ENCODE measurements around the gene WDR27. TPM values are rescaled to one million over a fixed set of nuclear protein-coding genes. Genes with fewer than 3 reads are reported as not detected.
A peak's percentile ranks its signal among the peaks of the same experiment; 100 is the strongest.

Gene WDR27
- polyA plus RNA-seq, 1 donor from 2014 or later, result 35.8 TPM

DNA sequence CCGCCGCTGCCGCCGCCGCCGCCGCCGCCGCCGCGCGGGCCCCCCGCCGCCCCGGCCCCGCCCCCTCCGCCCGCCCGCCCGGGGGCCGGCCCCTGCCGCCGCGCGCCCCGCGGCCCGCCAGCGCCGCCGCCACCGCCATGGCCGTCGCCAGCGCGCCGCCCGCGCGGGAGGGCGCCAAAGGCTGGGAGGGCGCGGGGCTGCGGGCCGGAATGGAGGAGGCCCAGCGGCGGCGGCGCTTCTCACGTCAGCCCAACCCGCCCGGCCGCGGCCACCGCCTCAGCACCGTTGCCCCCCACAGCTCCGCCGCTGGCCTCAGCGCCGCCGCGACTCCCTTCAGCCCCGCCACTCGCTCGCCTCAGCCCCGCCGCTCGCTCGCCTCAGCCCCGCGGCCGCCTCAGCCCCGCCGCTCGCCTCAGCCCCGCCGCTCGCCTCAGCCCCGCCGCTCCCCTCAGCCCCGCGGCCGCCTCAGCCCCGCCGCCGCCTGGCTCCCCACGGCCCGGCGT, 22.2 kb upstream of the WDR27 start:
- Histone ChIP-seq H3K27ac (ENCODE audit: low read length) (no peak overlapping the region), H2AFZ (ENCODE audit: low read depth, low read length) (no peak overlapping the region), H3K9me3 (ENCODE audit: low read length) (no peaks in the 10 kb centered on the region), H4K20me1 (ENCODE audit: insufficient read depth) (peaks cover 10% of the 10 kb centered on the region), H3K79me2 (replicated peaks; ENCODE audit: insufficient read depth, low read length) (peaks cover 58% of the 10 kb centered on the region), H3K36me3 (ENCODE audit: insufficient read depth, low read length) (no peaks in the 10 kb centered on the region), H3K9ac (ENCODE audit: low read length) (peak overlapping the region; percentile 71), H3K4me3 (ENCODE audit: low read length) (peak overlapping the region; percentile 41), H3K27me3 (ENCODE audit: insufficient read depth, low read depth, low read length) (no peaks in the 10 kb centered on the region), H3K4me2 (ENCODE audit: low read length) (no peak overlapping the region), H3K9me2 (ENCODE audit: insufficient read depth, low read length) (no peaks in the 10 kb centered on the region), H3F3A (ENCODE audit: insufficient read depth, low read length, poor library complexity, severe bottlenecking) (peaks cover 9% of the 10 kb centered on the region)
- TF ChIP-seq SMC3 (conservative IDR thresholded peaks at IDR 0.05; ENCODE audit: poor library complexity), result no peak
- TF ChIP-seq, protein P1, sequence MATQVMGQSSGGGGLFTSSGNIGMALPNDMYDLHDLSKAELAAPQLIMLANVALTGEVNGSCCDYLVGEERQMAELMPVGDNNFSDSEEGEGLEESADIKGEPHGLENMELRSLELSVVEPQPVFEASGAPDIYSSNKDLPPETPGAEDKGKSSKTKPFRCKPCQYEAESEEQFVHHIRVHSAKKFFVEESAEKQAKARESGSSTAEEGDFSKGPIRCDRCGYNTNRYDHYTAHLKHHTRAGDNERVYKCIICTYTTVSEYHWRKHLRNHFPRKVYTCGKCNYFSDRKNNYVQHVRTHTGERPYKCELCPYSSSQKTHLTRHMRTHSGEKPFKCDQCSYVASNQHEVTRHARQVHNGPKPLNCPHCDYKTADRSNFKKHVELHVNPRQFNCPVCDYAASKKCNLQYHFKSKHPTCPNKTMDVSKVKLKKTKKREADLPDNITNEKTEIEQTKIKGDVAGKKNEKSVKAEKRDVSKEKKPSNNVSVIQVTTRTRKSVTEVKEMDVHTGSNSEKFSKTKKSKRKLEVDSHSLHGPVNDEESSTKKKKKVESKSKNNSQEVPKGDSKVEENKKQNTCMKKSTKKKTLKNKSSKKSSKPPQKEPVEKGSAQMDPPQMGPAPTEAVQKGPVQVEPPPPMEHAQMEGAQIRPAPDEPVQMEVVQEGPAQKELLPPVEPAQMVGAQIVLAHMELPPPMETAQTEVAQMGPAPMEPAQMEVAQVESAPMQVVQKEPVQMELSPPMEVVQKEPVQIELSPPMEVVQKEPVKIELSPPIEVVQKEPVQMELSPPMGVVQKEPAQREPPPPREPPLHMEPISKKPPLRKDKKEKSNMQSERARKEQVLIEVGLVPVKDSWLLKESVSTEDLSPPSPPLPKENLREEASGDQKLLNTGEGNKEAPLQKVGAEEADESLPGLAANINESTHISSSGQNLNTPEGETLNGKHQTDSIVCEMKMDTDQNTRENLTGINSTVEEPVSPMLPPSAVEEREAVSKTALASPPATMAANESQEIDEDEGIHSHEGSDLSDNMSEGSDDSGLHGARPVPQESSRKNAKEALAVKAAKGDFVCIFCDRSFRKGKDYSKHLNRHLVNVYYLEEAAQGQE (IDR thresholded peaks at IDR 0.05; ENCODE audit: borderline replicate concordance), result no peak
- TF ChIP-seq EZH2 (IDR thresholded peaks at IDR 0.05; ENCODE audit: borderline replicate concordance, insufficient read depth, low read length, poor library complexity, severe bottlenecking), result no peak
- no peak for TF ChIP-seq EP300 (conservative IDR thresholded peaks at IDR 0.05; ENCODE audit: poor library complexity, severe bottlenecking)
- no peak for TF ChIP-seq TAF1 (IDR thresholded peaks at IDR 0.05; ENCODE audit: low read depth)
- TF ChIP-seq POLR2AphosphoS5 (IDR thresholded peaks at IDR 0.05), result no peak
- TF ChIP-seq, protein P2, sequence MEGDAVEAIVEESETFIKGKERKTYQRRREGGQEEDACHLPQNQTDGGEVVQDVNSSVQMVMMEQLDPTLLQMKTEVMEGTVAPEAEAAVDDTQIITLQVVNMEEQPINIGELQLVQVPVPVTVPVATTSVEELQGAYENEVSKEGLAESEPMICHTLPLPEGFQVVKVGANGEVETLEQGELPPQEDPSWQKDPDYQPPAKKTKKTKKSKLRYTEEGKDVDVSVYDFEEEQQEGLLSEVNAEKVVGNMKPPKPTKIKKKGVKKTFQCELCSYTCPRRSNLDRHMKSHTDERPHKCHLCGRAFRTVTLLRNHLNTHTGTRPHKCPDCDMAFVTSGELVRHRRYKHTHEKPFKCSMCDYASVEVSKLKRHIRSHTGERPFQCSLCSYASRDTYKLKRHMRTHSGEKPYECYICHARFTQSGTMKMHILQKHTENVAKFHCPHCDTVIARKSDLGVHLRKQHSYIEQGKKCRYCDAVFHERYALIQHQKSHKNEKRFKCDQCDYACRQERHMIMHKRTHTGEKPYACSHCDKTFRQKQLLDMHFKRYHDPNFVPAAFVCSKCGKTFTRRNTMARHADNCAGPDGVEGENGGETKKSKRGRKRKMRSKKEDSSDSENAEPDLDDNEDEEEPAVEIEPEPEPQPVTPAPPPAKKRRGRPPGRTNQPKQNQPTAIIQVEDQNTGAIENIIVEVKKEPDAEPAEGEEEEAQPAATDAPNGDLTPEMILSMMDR (IDR thresholded peaks at IDR 0.05; ENCODE audit: poor library complexity, severe bottlenecking), result no peak
- no peak for TF ChIP-seq RAD21 (conservative IDR thresholded peaks at IDR 0.05)
- no peak for TF ChIP-seq MXI1 (conservative IDR thresholded peaks at IDR 0.05; ENCODE audit: poor library complexity, severe bottlenecking)

DNA sequence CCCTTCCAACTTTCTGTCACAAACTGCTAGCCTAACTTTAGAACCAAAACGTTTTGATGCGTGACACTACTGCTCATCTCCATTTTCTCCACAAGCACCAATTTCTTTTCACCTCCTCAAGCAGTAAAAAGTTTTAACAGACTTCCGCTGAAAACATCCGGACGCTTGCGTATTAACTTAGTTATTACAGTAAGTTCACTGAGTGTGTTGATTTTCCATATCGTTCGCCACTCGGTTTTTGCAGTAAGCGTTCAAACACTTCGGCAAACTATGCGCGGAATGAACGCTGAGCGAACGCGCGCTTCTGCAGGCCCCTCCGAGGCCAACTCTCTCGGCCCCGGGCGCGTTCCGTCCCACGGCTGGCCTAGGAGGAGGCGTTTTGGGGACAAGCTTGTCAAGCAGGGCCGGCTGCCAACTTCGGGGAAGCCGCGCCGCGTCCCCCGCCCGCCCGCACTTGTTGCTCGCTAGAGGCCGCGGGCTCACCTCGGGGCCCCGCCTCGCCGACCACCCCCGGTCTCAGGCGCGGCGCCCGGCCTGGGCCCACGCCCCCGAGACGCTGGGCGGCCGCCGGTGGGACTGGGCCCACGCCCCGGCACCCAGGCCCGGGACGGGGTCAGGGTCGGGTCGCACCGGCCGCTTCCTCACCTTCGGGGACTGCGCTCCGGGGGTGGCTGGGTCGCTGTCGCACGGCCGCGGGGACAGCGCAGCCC, 21.5 kb upstream of the WDR27 start:
- Histone ChIP-seq H4K20me1 (ENCODE audit: insufficient read depth) (peaks cover 10% of the 10 kb centered on the region), H3K9me3 (ENCODE audit: low read length) (no peaks in the 10 kb centered on the region), H3K9me2 (ENCODE audit: insufficient read depth, low read length) (no peaks in the 10 kb centered on the region), H3K27ac (ENCODE audit: low read length) (peak overlapping the region; percentile 12), H3K9ac (ENCODE audit: low read length) (peak overlapping the region; percentile 54), H3K4me3 (ENCODE audit: low read length) (peak overlapping the region; percentile 83), H3K79me2 (replicated peaks; ENCODE audit: insufficient read depth, low read length) (peaks cover 65% of the 10 kb centered on the region), H3F3A (ENCODE audit: insufficient read depth, low read length, poor library complexity, severe bottlenecking) (peaks cover 9% of the 10 kb centered on the region), H3K4me2 (ENCODE audit: low read length) (peak overlapping the region; percentile 92), H3K27me3 (ENCODE audit: insufficient read depth, low read depth, low read length) (no peaks in the 10 kb centered on the region), H2AFZ (ENCODE audit: low read depth, low read length) (no peak overlapping the region), H3K36me3 (ENCODE audit: insufficient read depth, low read length) (no peaks in the 10 kb centered on the region)
- TF ChIP-seq MXI1 (conservative IDR thresholded peaks at IDR 0.05; ENCODE audit: poor library complexity, severe bottlenecking) (peak; percentile 30), TAF1 (IDR thresholded peaks at IDR 0.05; ENCODE audit: low read depth) (peak; percentile 18)
- TF ChIP-seq, protein P1 (IDR thresholded peaks at IDR 0.05; ENCODE audit: borderline replicate concordance), result no peak

All from neural cell (in vitro differentiated cells).